Gastroesophageal sphincter (tissue), 4 donors: ENCODE measurements around the gene TSPAN17. TPM values are rescaled to one million over a fixed set of nuclear protein-coding genes. Genes with fewer than 3 reads are reported as not detected.
A peak's percentile ranks its signal among the peaks of the same experiment; 100 is the strongest.
"Not testable (repeated sequence)": the region's sequence is repeated elsewhere in the genome, so short reads cannot be mapped to it uniquely, and the experiment has no call there.

Experiments used
- ATAC-seq: fragments of 150-250 bp; one replicate; pipeline ENCODE4 v1.9.1; 2016; ENCODE audit warnings: mild to moderate bottlenecking, moderate library complexity
- H3K27ac ChIP-seq, 4 donors: fragments of 200-600 bp; sonication (generic) in 3 of 4; 1 replicate in 3 of 4; 2 replicates in 1 of 4; pipeline ENCODE4 v1.5.1; 2016 to 2019
- H3K27me3 ChIP-seq: fragments of 200-600 bp; sonication (generic); one replicate; pipeline ENCODE4 v1.5.1; 2019
- H3K36me3 ChIP-seq, 2 donors: fragments of 200-600 bp; sonication (generic); one replicate each; pipeline ENCODE4 v1.5.1; 2019; ENCODE audit warnings: control low read depth in 1 of 2
- H3K4me1 ChIP-seq, 3 donors: fragments of 200-600 bp; sonication (generic); 1 replicate in 2 of 3; 2 replicates in 1 of 3; pipeline ENCODE4 v1.5.1; 2016 to 2019; ENCODE audit warnings: control low read depth in 2 of 3
- H3K4me3 ChIP-seq, 2 donors: fragments of 200-600 bp; sonication (generic); one replicate each; pipeline ENCODE4 v1.5.1; 2019; ENCODE audit warnings: mild to moderate bottlenecking in 1 of 2, moderate library complexity in 1 of 2
- H3K9me3 ChIP-seq, 3 donors: fragments of 200-600 bp; sonication (generic); one replicate each; pipeline ENCODE4 v1.5.1; 2017 to 2019; ENCODE audit warnings: control low read depth in 2 of 3
- EP300 ChIP-seq: sonication (generic); formaldehyde crosslinking; IDR thresholded peaks from one replicate; pipeline ENCODE4 v1.6.1; 2017; ENCODE audit warnings: antibody characterized with exemption, mild to moderate bottlenecking
- POLR2A ChIP-seq, 2 donors: fragments of 450-650 bp; IDR thresholded peaks; one replicate each; pipeline ENCODE4 v1.6.1; 2017; ENCODE audit warnings: antibody characterized with exemption in 2 of 2, mild to moderate bottlenecking in 2 of 2, moderate library complexity in 1 of 2
- POLR2AphosphoS5 ChIP-seq: sonication (generic); formaldehyde crosslinking; IDR thresholded peaks from one replicate; pipeline ENCODE4 v1.6.1; 2017; ENCODE audit warnings: antibody characterized with exemption
- WGBS, 2 donors: methylation state at CpG; one replicate each; pipeline ENCODE4 v1.1.5; 2018; ENCODE audit warnings: low coverage in 1 of 2; 5-methylcytosine and 5-hydroxymethylcytosine counted together
- total RNA-seq, 4 donors: library from RNA; depleted of rRNA; stranded (reverse); fragments of >200 nt; gene quantifications; one replicate each; pipeline ENCODE4 v1.1.0, GENCODE V29; 2016
- TF ChIP-seq, protein P1 (sequence below), 4 experiments: fragments of 200-600 bp in 2 of 4; fragments of 450-650 bp in 2 of 4; sonication (generic) in 1 of 4; IDR thresholded peaks; one replicate each; pipeline ENCODE4 v1.5.1; 2017 to 2019; ENCODE audit warnings: antibody characterized with exemption in 4 of 4, mild to moderate bottlenecking in 2 of 4, moderate library complexity in 2 of 4

The TSPAN17 gene, protein sequence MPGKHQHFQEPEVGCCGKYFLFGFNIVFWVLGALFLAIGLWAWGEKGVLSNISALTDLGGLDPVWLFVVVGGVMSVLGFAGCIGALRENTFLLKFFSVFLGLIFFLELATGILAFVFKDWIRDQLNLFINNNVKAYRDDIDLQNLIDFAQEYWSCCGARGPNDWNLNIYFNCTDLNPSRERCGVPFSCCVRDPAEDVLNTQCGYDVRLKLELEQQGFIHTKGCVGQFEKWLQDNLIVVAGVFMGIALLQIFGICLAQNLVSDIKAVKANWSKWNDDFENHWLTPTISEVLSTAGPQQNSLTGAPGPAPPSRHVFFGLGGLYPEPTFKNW
- total RNA-seq = 10 to 100 TPM; 11.0 to 20.2 (median 15.4) TPM

DNA sequence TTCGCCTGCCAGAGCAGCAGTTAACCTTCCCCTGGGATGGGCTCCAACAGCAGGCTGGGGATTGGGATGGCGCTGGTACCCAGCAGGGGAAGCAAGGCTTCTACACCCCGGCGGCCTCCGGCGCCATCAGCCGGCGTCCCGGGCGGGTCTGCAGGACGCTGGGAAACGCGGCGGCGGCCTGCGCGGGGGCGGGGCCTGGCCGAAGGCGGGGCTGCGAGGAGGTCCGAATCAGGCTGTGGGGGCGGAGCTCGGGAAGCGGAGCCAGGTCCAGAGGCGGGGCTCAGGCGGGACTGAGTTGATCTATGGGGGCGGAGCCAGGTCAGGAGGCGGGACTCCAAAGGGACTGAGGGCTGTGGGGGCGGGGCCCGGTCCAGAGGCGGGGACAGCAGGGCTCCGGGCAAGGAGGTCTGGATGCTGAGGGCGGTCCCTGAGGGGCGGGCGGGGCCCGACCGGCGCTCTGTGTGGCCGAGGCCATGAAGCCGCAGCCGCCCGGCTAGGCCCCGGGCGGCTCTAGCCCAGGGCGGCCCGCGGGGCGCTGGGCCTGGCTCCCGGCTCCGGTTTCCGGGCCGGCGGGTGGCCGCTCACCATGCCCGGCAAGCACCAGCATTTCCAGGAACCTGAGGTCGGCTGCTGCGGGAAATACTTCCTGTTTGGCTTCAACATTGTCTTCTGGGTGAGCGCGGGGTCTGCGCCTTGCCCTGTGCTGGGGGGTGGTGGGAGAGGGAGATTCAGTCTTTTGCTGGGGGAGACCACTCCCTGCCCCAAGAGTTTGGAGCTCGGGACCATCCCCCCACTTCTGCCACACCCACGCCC, at the start of gene TSPAN17:
Gene TSPAN17 (plus strand): TSS at position 455 of the 813 bp plus-strand sequence. CDS start 132 bp downstream, at position 587.
- Histone ChIP-seq H3K9me3 (no peaks in the 10 kb centered on the region), H3K27ac (peak within 1 kb of the TSS; percentile 24 to 85 (median 79)), H3K4me1 (peaks cover 0 to 45% (median 12%) of the 10 kb centered on the region in 3 donors), H3K27me3 (peaks cover 8% of the 10 kb centered on the region), H3K4me3 (peak within 1 kb of the TSS; percentile 49 to 65), H3K36me3 (no peaks in the 10 kb centered on the region)
- no CpG with 5 or more reads among the region's 63 CpGs for WGBS, 2 donors
- peak; percentile 97 for ATAC-seq
- TF ChIP-seq POLR2AphosphoS5 = peak; percentile 44
- TF ChIP-seq EP300 = no peak
- TF ChIP-seq, protein P1, sequence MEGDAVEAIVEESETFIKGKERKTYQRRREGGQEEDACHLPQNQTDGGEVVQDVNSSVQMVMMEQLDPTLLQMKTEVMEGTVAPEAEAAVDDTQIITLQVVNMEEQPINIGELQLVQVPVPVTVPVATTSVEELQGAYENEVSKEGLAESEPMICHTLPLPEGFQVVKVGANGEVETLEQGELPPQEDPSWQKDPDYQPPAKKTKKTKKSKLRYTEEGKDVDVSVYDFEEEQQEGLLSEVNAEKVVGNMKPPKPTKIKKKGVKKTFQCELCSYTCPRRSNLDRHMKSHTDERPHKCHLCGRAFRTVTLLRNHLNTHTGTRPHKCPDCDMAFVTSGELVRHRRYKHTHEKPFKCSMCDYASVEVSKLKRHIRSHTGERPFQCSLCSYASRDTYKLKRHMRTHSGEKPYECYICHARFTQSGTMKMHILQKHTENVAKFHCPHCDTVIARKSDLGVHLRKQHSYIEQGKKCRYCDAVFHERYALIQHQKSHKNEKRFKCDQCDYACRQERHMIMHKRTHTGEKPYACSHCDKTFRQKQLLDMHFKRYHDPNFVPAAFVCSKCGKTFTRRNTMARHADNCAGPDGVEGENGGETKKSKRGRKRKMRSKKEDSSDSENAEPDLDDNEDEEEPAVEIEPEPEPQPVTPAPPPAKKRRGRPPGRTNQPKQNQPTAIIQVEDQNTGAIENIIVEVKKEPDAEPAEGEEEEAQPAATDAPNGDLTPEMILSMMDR (IDR thresholded peaks at IDR 0.05) = peak in 3 of 4 experiments; percentile 4 to 52 (median 10)
- TF ChIP-seq POLR2A (IDR thresholded peaks at IDR 0.05) = peak; percentile 67 to 72

DNA sequence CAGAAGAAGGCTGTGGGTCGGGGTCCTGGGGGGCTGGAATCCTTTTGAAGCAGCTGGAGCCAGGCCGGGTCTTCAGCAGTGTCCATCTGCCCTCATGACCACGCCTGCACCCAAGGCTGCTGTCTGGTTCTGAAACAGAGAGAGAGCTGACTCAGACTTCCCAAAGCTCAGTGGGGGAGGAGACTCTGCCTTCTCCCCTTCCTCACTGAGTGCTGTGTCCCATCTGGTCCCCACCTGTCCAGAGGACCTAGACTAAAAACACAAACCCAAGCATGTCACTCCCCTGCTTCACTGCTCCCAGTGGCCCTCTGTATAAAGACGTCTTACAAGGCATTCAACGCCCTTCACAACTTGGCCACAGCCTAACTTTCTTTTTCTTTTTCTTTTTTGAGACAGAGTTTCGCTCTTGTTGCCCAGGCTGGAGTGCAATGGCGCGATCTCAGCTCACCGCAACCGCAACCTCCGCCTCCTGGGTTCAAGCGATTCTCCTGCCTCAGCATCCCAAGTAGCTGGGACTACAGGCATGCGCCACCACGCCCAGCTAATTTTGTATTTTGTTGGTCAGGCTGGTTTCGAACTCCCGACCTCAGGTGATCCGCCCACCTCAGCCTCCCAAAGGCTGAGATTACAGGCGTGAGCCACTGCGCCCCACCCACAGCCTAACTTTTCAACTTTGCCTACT, 47.4 kb upstream of the TSPAN17 start:
- Histone ChIP-seq H3K27me3 (peaks cover 41% of the 10 kb centered on the region), H3K4me1 (peaks cover 0 to 14% (median 3%) of the 10 kb centered on the region in 3 donors)
- H3K9me3 ChIP-seq, H3K4me3 ChIP-seq, H3K27ac ChIP-seq, H3K36me3 ChIP-seq, ATAC-seq: not testable (repeated sequence)
- 90 to 93% methylated on average over 2 to 16 of the region's 19 CpGs for whole genome bisulfite sequencing, 2 donors

DNA sequence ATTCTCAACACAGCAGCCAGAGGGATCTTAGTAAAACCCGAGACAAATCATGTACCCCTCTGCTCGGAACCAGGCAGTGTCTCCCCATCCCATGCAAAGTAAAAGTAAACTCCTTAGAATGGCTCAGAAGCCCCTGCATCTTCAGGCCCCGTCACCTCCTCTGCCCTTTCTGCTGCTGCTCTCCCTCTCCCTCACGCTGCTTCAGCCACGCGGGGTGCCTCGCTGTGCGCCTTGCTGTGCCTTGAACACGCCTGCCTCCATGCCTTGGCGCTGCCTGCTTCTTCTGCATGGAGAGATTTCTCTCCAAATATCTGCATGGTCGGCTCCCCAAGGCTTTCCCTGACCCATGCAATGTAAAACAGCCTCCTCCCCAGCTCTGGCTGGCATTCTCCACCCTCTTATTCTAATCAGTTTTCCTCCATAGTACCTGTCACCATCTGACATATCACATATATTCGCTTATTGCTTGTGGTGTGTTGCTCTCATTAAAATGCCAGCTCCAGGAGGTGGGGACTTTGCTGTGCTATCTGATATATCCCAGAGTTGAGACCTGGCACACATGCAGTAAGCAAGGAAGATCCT, 45.3 kb upstream of the TSPAN17 start:
- TF ChIP-seq, protein P1 (IDR thresholded peaks at IDR 0.05) = no peak
- no peak for TF ChIP-seq POLR2A (IDR thresholded peaks at IDR 0.05)
- TF ChIP-seq EP300 = no peak
- no peak for TF ChIP-seq POLR2AphosphoS5
- H3K36me3 ChIP-seq = no peaks in the 10 kb centered on the region
- WGBS, 2 donors = 73 to 74% methylated on average over 9 to 12 of the region's 12 CpGs
- no peak for ATAC-seq
- H3K4me3 ChIP-seq = no peak overlapping the region
- H3K27ac ChIP-seq = no peak overlapping the region
- H3K27me3 ChIP-seq = peaks cover 22% of the 10 kb centered on the region
- no peaks in the 10 kb centered on the region for H3K9me3 ChIP-seq
- peaks cover 0 to 6% (median 0%) of the 10 kb centered on the region in 3 donors for H3K4me1 ChIP-seq

DNA sequence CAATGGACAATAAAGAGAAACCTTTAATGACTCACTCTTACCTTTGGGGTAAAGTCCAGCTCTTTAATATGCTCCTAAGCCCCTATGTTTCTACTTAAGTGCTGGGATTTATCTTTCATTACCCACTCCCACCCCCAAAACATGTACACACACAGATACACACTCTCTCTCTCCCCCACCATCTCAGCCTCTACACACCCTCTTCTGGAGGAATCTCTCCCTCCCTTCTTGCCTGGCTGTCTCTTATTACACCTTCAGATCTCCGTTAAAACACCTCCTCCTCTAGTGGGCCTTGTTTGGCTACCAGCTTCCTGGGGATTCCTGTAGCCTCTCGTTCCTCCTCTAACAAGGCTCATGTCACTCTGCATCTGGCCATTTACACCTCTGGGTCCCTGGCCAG, 44.2 kb upstream of the TSPAN17 start:
- ATAC-seq = no peak
- TF ChIP-seq, protein P1 (IDR thresholded peaks at IDR 0.05) = no peak
- TF ChIP-seq POLR2AphosphoS5 (no peak), POLR2A (IDR thresholded peaks at IDR 0.05) (no peak), EP300 (no peak)
- WGBS, 2 donors = 0 to 17% methylated on average over 1 to 2 of the region's 2 CpGs

DNA sequence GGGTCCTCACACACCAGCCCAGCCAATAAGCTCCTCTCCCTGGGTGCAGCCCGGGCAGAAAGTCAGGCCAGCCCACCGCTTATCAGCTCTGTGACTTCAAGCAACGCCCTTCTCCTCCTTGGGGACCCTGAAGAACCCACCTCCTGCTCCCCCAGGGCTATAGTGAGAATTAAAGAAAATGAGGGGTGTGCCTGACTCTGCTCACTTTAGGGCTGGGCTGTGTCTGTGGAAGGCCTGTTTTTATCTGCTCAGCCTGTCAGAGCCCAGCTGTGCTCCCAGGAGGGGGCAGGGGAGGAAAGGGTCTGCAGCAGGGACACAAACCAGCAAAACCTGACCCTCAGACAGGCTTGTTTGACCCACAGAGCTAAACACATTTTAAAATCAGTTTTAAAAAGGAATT, 41.3 kb upstream of the TSPAN17 start:
- no peak overlapping the region for H3K27ac ChIP-seq
- peaks cover 0 to 18% (median 8%) of the 10 kb centered on the region in 3 donors for H3K4me1 ChIP-seq
- no peak for TF ChIP-seq POLR2AphosphoS5
- TF ChIP-seq EP300 = no peak
- TF ChIP-seq POLR2A (IDR thresholded peaks at IDR 0.05) = no peak
- TF ChIP-seq, protein P1 (IDR thresholded peaks at IDR 0.05) = no peak
- ATAC-seq = no peak
- peaks cover 29% of the 10 kb centered on the region for H3K27me3 ChIP-seq
- H3K36me3 ChIP-seq = no peaks in the 10 kb centered on the region
- no peak overlapping the region for H3K4me3 ChIP-seq
- no peaks in the 10 kb centered on the region for H3K9me3 ChIP-seq
- no CpG with 5 or more reads among the region's 3 CpGs for WGBS, 2 donors

More for the DNA sequence above, 44.2 kb upstream of the TSPAN17 start:
- H3K4me1 ChIP-seq = no peaks in the 10 kb centered on the region
- H3K4me3 ChIP-seq = no peak overlapping the region
- H3K36me3 ChIP-seq = no peaks in the 10 kb centered on the region
- peaks cover 16% of the 10 kb centered on the region for H3K27me3 ChIP-seq
- H3K9me3 ChIP-seq = no peaks in the 10 kb centered on the region
- no peak overlapping the region for H3K27ac ChIP-seq
